H1 (cell line): Measurements from ENCODE around the gene KLF14. TPM values are rescaled to one million over a fixed set of nuclear protein-coding genes. Genes with fewer than 3 reads are reported as not detected.

ENCODE experiments used
- CTCF ChIA-PET: fragments of 300-600 bp; sonication (Branson Sonifier 250); formaldehyde crosslinking; loops from one replicate; lab custom pipeline; 2021; ENCODE audit not compliant: partially characterized antibody; lab: Charles Lee
- POLR2A ChIA-PET: fragments of 300-600 bp; sonication (Branson Sonifier 250); formaldehyde crosslinking; loops from one replicate; lab custom pipeline; 2021; ENCODE audit warnings: inconsistent platforms; ENCODE audit not compliant: partially characterized antibody; lab: Charles Lee
- DNase-seq, 2 experiments: peaks; one replicate each; pipeline versions ENCODE4 v3.0.0 to v3.0.0-alpha.2; 2010 to 2022; ENCODE audit warnings: low spot score in 2 of 2, low read depth in 1 of 2, mixed read lengths in 1 of 2
- FAIRE-seq: peaks from 2 replicates; lab custom pipeline; 2011; peaks lifted over from hg19 to GRCh38; lab: Jason Lieb, UNC
- H2AFZ ChIP-seq: 2 replicates; pipeline ENCODE4 v1.8.1; 2012; ENCODE audit warnings: low read length, inconsistent platforms
- H2AK5ac ChIP-seq: 2 replicates; pipeline ENCODE4 v1.6.1; 2013; ENCODE audit warnings: low read depth, low read length
- H2BK120ac ChIP-seq: replicated peaks from 2 replicates; pipeline ENCODE3; 2013; ENCODE audit warnings: low read depth, low read length, inconsistent platforms
- H2BK12ac ChIP-seq: 2 replicates; pipeline ENCODE4 v1.6.1; 2013; ENCODE audit warnings: low read depth, low read length
- H2BK15ac ChIP-seq: 2 replicates; pipeline ENCODE4 v1.6.1; 2013; ENCODE audit warnings: low read length
- H2BK20ac ChIP-seq: 2 replicates; pipeline ENCODE4 v1.6.1; 2013; ENCODE audit warnings: low read length
- H2BK5ac ChIP-seq: 2 replicates; pipeline ENCODE4 v1.6.1; 2013; ENCODE audit warnings: low read depth, low read length
- H3K14ac ChIP-seq: 2 replicates; pipeline ENCODE4 v1.6.1; 2013; ENCODE audit warnings: inconsistent platforms; ENCODE audit not compliant: insufficient read length
- H3K18ac ChIP-seq: 2 replicates; pipeline ENCODE4 v1.6.1; 2013; ENCODE audit warnings: low read length; ENCODE audit errors: extremely low read depth
- H3K23ac ChIP-seq: 2 replicates; pipeline ENCODE4 v1.6.1; 2013; ENCODE audit warnings: inconsistent platforms; ENCODE audit not compliant: insufficient read length
- H3K23me2 ChIP-seq: 2 replicates; pipeline ENCODE4 v1.6.1; 2013; ENCODE audit warnings: low read depth, low read length
- H3K27ac ChIP-seq: 2 replicates; pipeline ENCODE4 v1.6.1; 2011; ENCODE audit warnings: low read depth, low read length, inconsistent platforms
- H3K27me3 ChIP-seq, 4 experiments: replicated peaks in 1 of 4; 1 replicate in 1 of 4; 2 replicates in 3 of 4; pipeline versions ENCODE4 v1.6.1 to v1.8.1; 2011 to 2013; ENCODE audit warnings: low read length in 3 of 4, mild to moderate bottlenecking in 3 of 4, inconsistent platforms in 2 of 4, mixed read lengths in 2 of 4, moderate library complexity in 1 of 4; ENCODE audit not compliant: control insufficient read depth in 3 of 4, insufficient read depth in 3 of 4; ENCODE audit errors: extremely low read depth in 1 of 4
- H3K36me3 ChIP-seq, 4 experiments: 2 replicates each; pipeline versions ENCODE4 v1.6.1 to v1.8.1; 2011 to 2013; ENCODE audit warnings: mild to moderate bottlenecking in 4 of 4, low read length in 3 of 4, moderate library complexity in 2 of 4, control low read depth in 1 of 4, inconsistent platforms in 1 of 4; ENCODE audit not compliant: insufficient read depth in 4 of 4, control insufficient read depth in 2 of 4
- H3K4ac ChIP-seq: replicated peaks from 2 replicates; pipeline ENCODE3; 2013; ENCODE audit warnings: low read length, low read depth, mixed read lengths, inconsistent platforms; ENCODE audit not compliant: insufficient read length
- H3K4me1 ChIP-seq, 4 experiments: replicated peaks in 1 of 4; 1 replicate in 1 of 4; 2 replicates in 3 of 4; pipeline versions ENCODE4 v1.6.1 to v1.8.1; 2011 to 2013; ENCODE audit warnings: low read length in 3 of 4, inconsistent platforms in 2 of 4, mixed read lengths in 1 of 4; ENCODE audit not compliant: insufficient read depth in 4 of 4, control insufficient read depth in 3 of 4
- H3K4me2 ChIP-seq, 2 experiments: 2 replicates each; pipeline versions ENCODE4 v1.6.1 to v1.8.1; 2011 to 2013; ENCODE audit warnings: low read depth in 2 of 2, low read length in 2 of 2, control low read depth in 1 of 2, inconsistent platforms in 1 of 2, mild to moderate bottlenecking in 1 of 2; ENCODE audit not compliant: insufficient read depth in 1 of 2
- H3K4me3 ChIP-seq, 4 experiments: fragments of 200-600, 300-600 bp in 1 of 4; sonication (generic), shearing (Covaris generic), sonication (Bioruptor Twin) in 1 of 4; 2 replicates each; pipeline versions ENCODE4 v1.5.1 to v1.8.1; 2011 to 2016; ENCODE audit warnings: low read length in 4 of 4, low read depth in 3 of 4, control low read depth in 2 of 4, inconsistent platforms in 2 of 4, mild to moderate bottlenecking in 2 of 4, mixed read lengths in 1 of 4, moderate library complexity in 1 of 4; ENCODE audit not compliant: insufficient read depth in 2 of 4; ENCODE audit errors: extremely low read depth in 1 of 4
- H3K56ac ChIP-seq: replicated peaks from 2 replicates; pipeline ENCODE3; 2013; ENCODE audit warnings: low read depth, mild to moderate bottlenecking, mixed read lengths, low read length, inconsistent platforms; ENCODE audit not compliant: insufficient read length
- H3K79me1 ChIP-seq: 2 replicates; pipeline ENCODE4 v1.6.1; 2013; ENCODE audit warnings: low read depth, low read length, control low read depth
- H3K79me2 ChIP-seq, 2 experiments: 2 replicates each; pipeline versions ENCODE4 v1.6.1 to v1.8.1; 2012 to 2013; ENCODE audit warnings: low read length in 2 of 2, mild to moderate bottlenecking in 2 of 2, inconsistent platforms in 1 of 2; ENCODE audit not compliant: insufficient read depth in 2 of 2, control insufficient read depth in 1 of 2
- H3K9ac ChIP-seq, 4 experiments: replicated peaks in 1 of 4; 1 replicate in 1 of 4; 2 replicates in 3 of 4; pipeline versions ENCODE4 v1.6.1 to v1.8.1; 2011 to 2013; ENCODE audit warnings: low read depth in 3 of 4, low read length in 3 of 4, control low read depth in 2 of 4, mild to moderate bottlenecking in 2 of 4, moderate library complexity in 2 of 4, inconsistent platforms in 1 of 4; ENCODE audit errors: extremely low read depth in 1 of 4
- H3K9me3 ChIP-seq, 2 experiments: 2 replicates each; pipeline versions ENCODE4 v1.6.1 to v1.8.1; 2012 to 2013; ENCODE audit warnings: mild to moderate bottlenecking in 2 of 2, moderate library complexity in 2 of 2, control low read depth in 1 of 2, inconsistent platforms in 1 of 2, low read depth in 1 of 2, low read length in 1 of 2, mixed read lengths in 1 of 2; ENCODE audit not compliant: insufficient read depth in 2 of 2
- H4K20me1 ChIP-seq, 2 experiments: replicated peaks in 1 of 2; 2 replicates each; pipeline versions ENCODE3 to v1.8.1; 2011 to 2013; ENCODE audit warnings: inconsistent platforms in 2 of 2, low read length in 2 of 2, mild to moderate bottlenecking in 1 of 2; ENCODE audit not compliant: insufficient read depth in 2 of 2, control insufficient read depth in 1 of 2
- H4K5ac ChIP-seq: 2 replicates; pipeline ENCODE4 v1.6.1; 2013; ENCODE audit warnings: low read length, low read depth, mixed read lengths, inconsistent platforms; ENCODE audit not compliant: insufficient read length
- H4K8ac ChIP-seq: 2 replicates; pipeline ENCODE4 v1.8.0; 2013; ENCODE audit warnings: mild to moderate bottlenecking, moderate library complexity, low read length, inconsistent platforms; ENCODE audit not compliant: insufficient read depth; ENCODE audit errors: extremely low read depth
- H4K91ac ChIP-seq: replicated peaks from 2 replicates; pipeline ENCODE3; 2013; ENCODE audit warnings: low read length, mixed read lengths, inconsistent platforms; ENCODE audit not compliant: insufficient read length
- CHD1 ChIP-seq: IDR thresholded peaks from 2 replicates; pipeline ENCODE4 v1.6.1; 2012; ENCODE audit warnings: low read depth, low read length, improper control_type of control experiment
- HDAC6 ChIP-seq: IDR thresholded peaks from one replicate; pipeline ENCODE4 v1.7.1; 2012; ENCODE audit warnings: low read depth, mild to moderate bottlenecking, inconsistent platforms, low read length, moderate library complexity
- KDM1A ChIP-seq: fragments of 200-600, 300-600 bp; sonication (generic); IDR thresholded peaks from 2 replicates; pipeline ENCODE4 v1.7.1; 2016; ENCODE audit warnings: mild to moderate bottlenecking, low read length, borderline replicate concordance
- PHF8 ChIP-seq: fragments of 200-600 bp; sonication (generic); conservative IDR thresholded peaks from 2 replicates; pipeline ENCODE4 v1.7.1; 2012; ENCODE audit warnings: low read depth, mild to moderate bottlenecking, inconsistent platforms, low read length, moderate library complexity
- SAP30 ChIP-seq: fragments of 300-600 bp; sonication (generic); IDR thresholded peaks from 2 replicates; pipeline ENCODE4 v1.7.1; 2012; ENCODE audit warnings: low read length, moderate library complexity, mild to moderate bottlenecking, inconsistent platforms; ENCODE audit not compliant: insufficient read depth, insufficient replicate concordance
- SIN3A ChIP-seq, 2 experiments: IDR thresholded peaks in 1 of 2; conservative IDR thresholded peaks in 1 of 2; 2 replicates each; pipeline ENCODE4 v1.6.1; 2011 to 2012; ENCODE audit warnings: low read length in 2 of 2, improper control_type of control experiment in 1 of 2, low read depth in 1 of 2, mild to moderate bottlenecking in 1 of 2
- SIX5 ChIP-seq: IDR thresholded peaks from 2 replicates; pipeline ENCODE4 v1.6.1; 2011; ENCODE audit warnings: mild to moderate bottlenecking, low read depth, low read length
- SP1 ChIP-seq: IDR thresholded peaks from 2 replicates; pipeline ENCODE4 v1.6.1; 2011; ENCODE audit warnings: low read depth, low read length
- WGBS, 2 experiments: shearing (Covaris generic) in 1 of 2; methylation state at CpG; one replicate each; pipeline versions ENCODE4 v1.1.6 to v1.1.7; 2013 to 2015; ENCODE audit warnings: low lambda C conversion rate in 2 of 2, mixed read lengths in 2 of 2, inconsistent platforms in 1 of 2, low coverage in 1 of 2, missing lambda C conversion rate in 1 of 2; ENCODE audit not compliant: insufficient replicate concordance in 2 of 2, insufficient coverage in 1 of 2, insufficient read length in 1 of 2; ENCODE audit errors: extremely low coverage in 1 of 2, missing lambda C conversion rate in 1 of 2; 5-methylcytosine and 5-hydroxymethylcytosine counted together
- polyA plus RNA-seq, 7 experiments: library from polyadenylated mRNA; depleted of rRNA in 3 of 7; stranded (reverse) in 5 of 7; unstranded in 2 of 7; fragments of >200 nt in 5 of 7; fragments of 200-250 nt in 2 of 7; gene quantifications; 1 replicate in 5 of 7; 2 replicates in 1 of 7; 4 replicates in 1 of 7; pipeline versions ENCODE4 v1.2.1 to v1.2.3, GENCODE V29; 2011 to 2013; ENCODE audit warnings: missing spikeins in 2 of 7, mixed read lengths in 2 of 7
- total RNA-seq: library from RNA; stranded (reverse); fragmentation: NEBNext Ultra II Directional; extraction: Animal tissue kit (Norgen Biotek cat#: 25700); gene quantifications from 2 replicates; pipeline ENCODE4 v1.2.1, GENCODE V29; 2021
- TF ChIP-seq, protein P1 (sequence below): IDR thresholded peaks from 2 replicates; pipeline ENCODE4 v1.6.1; 2012; ENCODE audit warnings: inconsistent platforms

The KLF14 gene
- total and polyA plus RNA-seq, 2 of the 8 experiments (the other 6 are each of a cell fraction or from before 2014, with no cell fraction given), result 0.02 TPM; not detected in 1

DNA sequence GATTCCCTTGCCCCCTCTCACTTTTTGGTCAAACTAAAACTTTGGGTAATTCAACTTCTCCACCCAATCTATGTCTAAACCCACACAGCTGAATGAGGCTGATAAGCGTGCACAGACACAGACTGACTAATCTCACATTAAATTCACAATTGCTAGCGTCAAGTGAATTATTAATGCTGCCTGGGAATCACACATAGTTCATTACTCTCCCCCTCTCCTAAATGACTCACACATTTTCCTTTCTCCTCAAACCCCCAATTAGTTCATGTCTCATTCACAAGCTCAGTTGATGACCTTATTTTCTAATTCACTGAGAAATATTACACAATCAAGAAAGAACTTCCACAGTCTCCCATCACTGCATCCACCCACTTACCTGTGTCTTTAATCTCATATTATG lies 14.5 kb downstream of the KLF14 start:
- Histone ChIP-seq H2AK5ac (no peak overlapping the region), H3K23ac (no peak overlapping the region), H3K56ac (no peak overlapping the region), H3K14ac (no peak overlapping the region), H2BK15ac (no peak overlapping the region), H2BK20ac (no peak overlapping the region), H2BK120ac (no peak overlapping the region), H3K18ac (no peak overlapping the region), H3K4me2 (no peak overlapping the region), H4K20me1 (no peaks in the 10 kb centered on the region), H3K79me2 (no peaks in the 10 kb centered on the region), H2BK5ac (no peak overlapping the region), H4K8ac (no peak overlapping the region), H3K4me1 (peaks cover 0 to 3% (median 0%) of the 10 kb centered on the region in 4 experiments; a peak in 1 of 7 replicates), H3K4me3 (no peak overlapping the region), H3K27me3 (no peaks in the 10 kb centered on the region; a peak in 1 of 7 replicates), H3K9ac (no peak overlapping the region), H3K79me1 (no peaks in the 10 kb centered on the region), H4K91ac (no peak overlapping the region), H2AFZ (no peak overlapping the region), H3K23me2 (no peaks in the 10 kb centered on the region), H4K5ac (no peak overlapping the region), H3K4ac (no peak overlapping the region), H3K9me3 (no peaks in the 10 kb centered on the region), H3K27ac (no peak overlapping the region), H2BK12ac (no peak overlapping the region), H3K36me3 (no peaks in the 10 kb centered on the region)
- TF ChIP-seq, protein P1, sequence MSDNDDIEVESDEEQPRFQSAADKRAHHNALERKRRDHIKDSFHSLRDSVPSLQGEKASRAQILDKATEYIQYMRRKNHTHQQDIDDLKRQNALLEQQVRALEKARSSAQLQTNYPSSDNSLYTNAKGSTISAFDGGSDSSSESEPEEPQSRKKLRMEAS, result no peak
- TF ChIP-seq SIN3A (conservative IDR thresholded peaks at IDR 0.05 in 1 of 2, IDR thresholded peaks at IDR 0.05 in 1 of 2; ENCODE audit: low read depth in 1 of 2, low read length in 2 of 2) (no peak), SP1 (no peak), PHF8 (no peak), SAP30 (no peak), SIX5 (no peak), CHD1 (no peak), KDM1A (no peak), HDAC6 (no peak)
- 90% methylated on average over 2 of the region's 2 CpGs; no CpG with 5 or more reads in 1 of the 2 experiments for WGBS, 2 experiments
- no peak for FAIRE-seq
- DNase-seq, result no peak
- ChIA-PET CTCF (interaction anchor here (1.5 kb wide), 1 partner anchor 172 kb away, joined by 3 read pairs; no protein-coding TSS in a partner anchor), POLR2A (no interaction called here)
